Neural cell (in vitro differentiated cells): ENCODE measurements around the gene ENOX1. TPM values are rescaled to one million over a fixed set of nuclear protein-coding genes. Genes with fewer than 3 reads are reported as not detected.

Experiments used
- H2AFZ ChIP-seq: fragments of 200-600, 300-800 bp; sonication (generic), shearing (Covaris generic); 2 replicates; pipeline ENCODE4 v1.6.0; 2014; ENCODE audit warnings: low read depth, mild to moderate bottlenecking, antibody characterized with exemption, low read length, moderate library complexity
- H3F3A ChIP-seq: fragments of 200-600 bp; shearing (Covaris generic); 2 replicates; pipeline ENCODE4 v1.6.1; 2016; ENCODE audit warnings: mild to moderate bottlenecking, moderate library complexity, mixed read lengths, antibody characterized with exemption, low read length; ENCODE audit not compliant: insufficient read depth, poor library complexity, severe bottlenecking
- H3K27ac ChIP-seq: fragments of 200-600, 300-800 bp; sonication (generic), shearing (Covaris generic); 2 replicates; pipeline ENCODE4 v1.5.1; 2014; ENCODE audit warnings: mild to moderate bottlenecking, low read length, moderate library complexity
- H3K27me3 ChIP-seq: fragments of 300-800, 200-600 bp; sonication (generic), shearing (Covaris generic); 2 replicates; pipeline ENCODE4 v1.6.0; 2014; ENCODE audit warnings: mild to moderate bottlenecking, low read depth, low read length, moderate library complexity; ENCODE audit not compliant: insufficient read depth
- H3K36me3 ChIP-seq: fragments of 300-800, 200-600 bp; sonication (generic), shearing (Covaris generic); 2 replicates; pipeline ENCODE4 v1.5.1; 2014; ENCODE audit warnings: mild to moderate bottlenecking, antibody characterized with exemption, low read length, moderate library complexity; ENCODE audit not compliant: insufficient read depth
- H3K4me2 ChIP-seq: fragments of 300-800, 200-600 bp; sonication (generic), shearing (Covaris generic); 2 replicates; pipeline ENCODE4 v1.6.0; 2014; ENCODE audit warnings: mild to moderate bottlenecking, low read length
- H3K4me3 ChIP-seq: fragments of 300-800, 200-600 bp; sonication (generic), shearing (Covaris generic); 2 replicates; pipeline ENCODE4 v1.5.1; 2014; ENCODE audit warnings: mild to moderate bottlenecking, low read length, moderate library complexity
- H3K79me2 ChIP-seq: fragments of 200-600 bp; shearing (Covaris generic); replicated peaks from 2 replicates; pipeline ENCODE4 v1.6.0; 2014; ENCODE audit warnings: mild to moderate bottlenecking, low read length, moderate library complexity; ENCODE audit not compliant: insufficient read depth
- H3K9ac ChIP-seq: fragments of 300-800, 200-600 bp; sonication (generic), shearing (Covaris generic); 2 replicates; pipeline ENCODE4 v1.6.1; 2016; ENCODE audit warnings: mild to moderate bottlenecking, low read length, mixed read lengths
- H3K9me2 ChIP-seq: fragments of 200-600 bp; shearing (Covaris generic); 2 replicates; pipeline ENCODE4 v1.6.1; 2016; ENCODE audit warnings: mild to moderate bottlenecking, low read length, mixed read lengths; ENCODE audit not compliant: insufficient read depth
- H3K9me3 ChIP-seq: fragments of 200-600, 300-800 bp; sonication (generic), shearing (Covaris generic); 2 replicates; pipeline ENCODE4 v1.6.1; 2016; ENCODE audit warnings: mild to moderate bottlenecking, mixed run types, low read length, moderate library complexity, mixed read lengths
- H4K20me1 ChIP-seq: fragments of 200-600 bp; shearing (Covaris generic); 2 replicates; pipeline ENCODE4 v1.6.1; 2016; ENCODE audit warnings: mild to moderate bottlenecking, mixed run types; ENCODE audit not compliant: insufficient read depth
- CTCF ChIP-seq: fragments of 450-650 bp; IDR thresholded peaks from 2 replicates; pipeline ENCODE4 v1.5.1; 2014; ENCODE audit warnings: antibody characterized with exemption, mild to moderate bottlenecking, moderate library complexity; ENCODE audit not compliant: poor library complexity, severe bottlenecking
- EP300 ChIP-seq: fragments of 450-650 bp; conservative IDR thresholded peaks from 2 replicates; pipeline ENCODE4 v1.6.1; 2014; ENCODE audit warnings: antibody characterized with exemption, mild to moderate bottlenecking, moderate library complexity; ENCODE audit not compliant: poor library complexity, severe bottlenecking
- EZH2 ChIP-seq: fragments of 200-600, 300-800 bp; shearing (Covaris generic), sonication (generic); IDR thresholded peaks from 2 replicates; pipeline ENCODE4 v1.6.1; 2014; ENCODE audit warnings: antibody characterized with exemption, low read length, borderline replicate concordance, mild to moderate bottlenecking; ENCODE audit not compliant: insufficient read depth, poor library complexity, severe bottlenecking
- MXI1 ChIP-seq: fragments of 450-650 bp; conservative IDR thresholded peaks from 2 replicates; pipeline ENCODE4 v1.6.1; 2014; ENCODE audit warnings: antibody characterized with exemption, mild to moderate bottlenecking; ENCODE audit not compliant: poor library complexity, severe bottlenecking
- POLR2AphosphoS5 ChIP-seq: IDR thresholded peaks from 2 replicates; pipeline ENCODE4 v1.6.1; 2012
- RAD21 ChIP-seq: fragments of 450-650 bp; conservative IDR thresholded peaks from 2 replicates; pipeline ENCODE4 v1.6.1; 2014; ENCODE audit warnings: antibody characterized with exemption, mild to moderate bottlenecking, moderate library complexity
- REST ChIP-seq: IDR thresholded peaks from 2 replicates; pipeline ENCODE4 v1.6.1; 2012; ENCODE audit warnings: borderline replicate concordance
- SMC3 ChIP-seq: fragments of 450-650 bp; conservative IDR thresholded peaks from 2 replicates; pipeline ENCODE4 v1.6.1; 2014; ENCODE audit warnings: antibody characterized with exemption, mild to moderate bottlenecking, moderate library complexity; ENCODE audit not compliant: poor library complexity
- TAF1 ChIP-seq: IDR thresholded peaks from 2 replicates; pipeline ENCODE4 v1.6.1; 2012; ENCODE audit warnings: low read depth
- polyA plus RNA-seq: library from polyadenylated mRNA; depleted of rRNA; stranded (reverse); fragments of >200 nt; gene quantifications from 2 replicates; pipeline ENCODE4 v1.2.3, GENCODE V29; 2014

ENOX1 gene
- polyA plus RNA-seq, 1 donor from 2014 or later: 42.6 TPM

DNA sequence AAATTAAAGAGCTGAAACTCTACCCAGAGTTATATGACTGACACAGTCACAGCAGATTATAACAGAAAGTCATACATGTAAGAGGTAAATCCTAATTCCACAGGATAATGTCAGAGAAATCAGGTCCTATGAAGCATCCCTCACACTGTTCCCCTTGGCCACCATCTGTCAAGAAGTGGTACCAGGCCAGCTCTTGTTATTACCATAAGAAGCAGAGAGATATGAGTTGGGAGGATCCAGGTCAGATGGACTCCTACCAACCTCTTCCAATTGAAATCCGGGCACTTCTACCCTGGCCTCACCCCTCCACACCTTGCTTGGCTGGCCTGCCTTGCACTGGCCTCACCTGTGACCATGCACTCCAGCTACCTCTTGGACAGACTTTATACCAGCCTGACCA, 410.2 kb downstream of the ENOX1 start:
- H3K27me3 ChIP-seq: no peaks in the 10 kb centered on the region
- no peaks in the 10 kb centered on the region for H3F3A ChIP-seq
- no peaks in the 10 kb centered on the region for H3K36me3 ChIP-seq
- H3K4me2 ChIP-seq: no peak overlapping the region
- H4K20me1 ChIP-seq: no peaks in the 10 kb centered on the region
- TF ChIP-seq EP300: no peak
- no peak for TF ChIP-seq POLR2AphosphoS5
- no peak for TF ChIP-seq MXI1
- TF ChIP-seq CTCF: no peak
- no peak for TF ChIP-seq SMC3
- TF ChIP-seq EZH2: no peak
- TF ChIP-seq TAF1: no peak
- TF ChIP-seq REST: no peak
- no peak for TF ChIP-seq RAD21
- no peak overlapping the region for H3K9ac ChIP-seq
- no peak overlapping the region for H3K4me3 ChIP-seq
- H3K79me2 ChIP-seq: no peaks in the 10 kb centered on the region
- H2AFZ ChIP-seq: no peak overlapping the region
- no peaks in the 10 kb centered on the region for H3K9me3 ChIP-seq
- H3K27ac ChIP-seq: no peak overlapping the region
- H3K9me2 ChIP-seq: no peaks in the 10 kb centered on the region

DNA sequence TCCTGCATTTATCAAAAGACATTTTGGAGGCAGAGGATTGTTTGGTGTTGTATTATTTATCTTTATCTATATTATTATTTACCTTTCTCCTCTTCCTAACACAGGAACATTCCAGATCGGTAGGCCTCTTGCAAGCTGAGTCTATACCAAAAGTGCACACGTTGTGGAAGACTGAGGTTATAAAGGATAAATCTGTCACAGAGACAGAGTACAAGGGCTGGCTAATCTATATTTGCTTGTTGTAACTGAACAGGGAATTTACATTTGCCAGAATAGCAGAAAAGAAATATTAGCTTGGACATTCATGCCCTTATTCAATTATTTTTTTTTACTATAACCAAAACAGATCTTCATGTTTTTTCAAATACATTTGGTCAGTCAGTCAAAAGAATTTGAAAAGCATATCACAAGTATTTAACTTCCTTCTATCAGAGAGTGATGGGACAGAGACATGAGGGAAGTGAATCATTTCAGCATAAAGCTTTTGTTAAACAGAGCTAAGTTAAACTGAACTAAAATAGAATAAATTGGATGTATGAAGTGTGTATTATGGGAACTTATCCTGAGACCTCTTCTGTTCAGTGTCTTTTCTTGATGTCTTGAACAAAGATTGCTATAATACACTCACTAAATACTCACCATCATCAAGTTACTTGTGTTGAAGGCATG, 410.8 kb downstream of the ENOX1 start:
- no peaks in the 10 kb centered on the region for H4K20me1 ChIP-seq
- no peaks in the 10 kb centered on the region for H3K79me2 ChIP-seq
- no peak overlapping the region for H3K4me2 ChIP-seq
- H3K27ac ChIP-seq: no peak overlapping the region
- H3K9ac ChIP-seq: no peak overlapping the region
- H3K4me3 ChIP-seq: no peak overlapping the region
- no peaks in the 10 kb centered on the region for H3K9me3 ChIP-seq
- H3K27me3 ChIP-seq: no peaks in the 10 kb centered on the region
- H3F3A ChIP-seq: no peaks in the 10 kb centered on the region
- no peak overlapping the region for H2AFZ ChIP-seq
- H3K36me3 ChIP-seq: no peaks in the 10 kb centered on the region
- H3K9me2 ChIP-seq: no peaks in the 10 kb centered on the region
- no peak for TF ChIP-seq RAD21
- no peak for TF ChIP-seq MXI1
- no peak for TF ChIP-seq EP300
- no peak for TF ChIP-seq POLR2AphosphoS5
- no peak for TF ChIP-seq CTCF
